GM12874 (cell line): Measurements from ENCODE around the gene NR1D2.

Experiments
- TF ChIP-seq, protein P1 (sequence below): IDR thresholded peaks from 2 replicates; pipeline ENCODE4 v1.5.1; 2011; ENCODE audit warnings: low read depth, mild to moderate bottlenecking, control low read depth, low read length, moderate library complexity; ENCODE audit not compliant: insufficient read depth

Gene NR1D2

DNA sequence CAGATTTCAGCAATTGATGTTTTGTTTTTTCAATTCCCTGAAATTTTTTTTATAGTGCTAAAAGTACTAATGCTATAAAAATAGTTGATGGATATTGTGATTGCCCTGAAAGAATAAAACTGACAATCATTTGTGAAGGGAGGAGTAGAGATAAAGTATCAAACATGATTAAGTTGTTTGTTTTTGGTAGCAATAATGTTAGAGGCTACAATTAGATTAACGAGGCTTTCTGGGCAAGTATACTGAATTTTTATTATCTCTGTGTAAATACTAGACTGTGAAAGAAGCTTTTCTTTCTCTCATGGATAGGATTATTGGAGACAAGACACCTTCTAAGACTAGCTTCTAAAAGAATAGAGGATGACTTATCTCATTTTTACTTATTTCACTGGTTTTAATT, 15.6 kb downstream of the NR1D2 start:
- TF ChIP-seq, protein P1, sequence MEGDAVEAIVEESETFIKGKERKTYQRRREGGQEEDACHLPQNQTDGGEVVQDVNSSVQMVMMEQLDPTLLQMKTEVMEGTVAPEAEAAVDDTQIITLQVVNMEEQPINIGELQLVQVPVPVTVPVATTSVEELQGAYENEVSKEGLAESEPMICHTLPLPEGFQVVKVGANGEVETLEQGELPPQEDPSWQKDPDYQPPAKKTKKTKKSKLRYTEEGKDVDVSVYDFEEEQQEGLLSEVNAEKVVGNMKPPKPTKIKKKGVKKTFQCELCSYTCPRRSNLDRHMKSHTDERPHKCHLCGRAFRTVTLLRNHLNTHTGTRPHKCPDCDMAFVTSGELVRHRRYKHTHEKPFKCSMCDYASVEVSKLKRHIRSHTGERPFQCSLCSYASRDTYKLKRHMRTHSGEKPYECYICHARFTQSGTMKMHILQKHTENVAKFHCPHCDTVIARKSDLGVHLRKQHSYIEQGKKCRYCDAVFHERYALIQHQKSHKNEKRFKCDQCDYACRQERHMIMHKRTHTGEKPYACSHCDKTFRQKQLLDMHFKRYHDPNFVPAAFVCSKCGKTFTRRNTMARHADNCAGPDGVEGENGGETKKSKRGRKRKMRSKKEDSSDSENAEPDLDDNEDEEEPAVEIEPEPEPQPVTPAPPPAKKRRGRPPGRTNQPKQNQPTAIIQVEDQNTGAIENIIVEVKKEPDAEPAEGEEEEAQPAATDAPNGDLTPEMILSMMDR: no peak

GRCh38 chr3:23961066-23961465, 16.0 kb downstream of the NR1D2 start:
- TF ChIP-seq, protein P1: no peak

DNA sequence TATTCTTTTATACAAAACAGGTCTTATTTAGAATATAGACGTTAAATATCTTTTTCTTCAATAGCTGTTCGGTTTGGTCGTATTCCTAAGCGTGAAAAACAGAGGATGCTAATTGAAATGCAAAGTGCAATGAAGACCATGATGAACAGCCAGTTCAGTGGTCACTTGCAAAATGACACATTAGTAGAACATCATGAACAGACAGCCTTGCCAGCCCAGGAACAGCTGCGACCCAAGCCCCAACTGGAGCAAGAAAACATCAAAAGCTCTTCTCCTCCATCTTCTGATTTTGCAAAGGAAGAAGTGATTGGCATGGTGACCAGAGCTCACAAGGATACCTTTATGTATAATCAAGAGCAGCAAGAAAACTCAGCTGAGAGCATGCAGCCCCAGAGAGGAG, 16.8 kb downstream of the NR1D2 start:
- TF ChIP-seq, protein P1: no peak

- TF ChIP-seq, protein P1: no peak
Measured at GRCh38 chr3:23964537-23965235, 19.6 kb downstream of the NR1D2 start.

DNA sequence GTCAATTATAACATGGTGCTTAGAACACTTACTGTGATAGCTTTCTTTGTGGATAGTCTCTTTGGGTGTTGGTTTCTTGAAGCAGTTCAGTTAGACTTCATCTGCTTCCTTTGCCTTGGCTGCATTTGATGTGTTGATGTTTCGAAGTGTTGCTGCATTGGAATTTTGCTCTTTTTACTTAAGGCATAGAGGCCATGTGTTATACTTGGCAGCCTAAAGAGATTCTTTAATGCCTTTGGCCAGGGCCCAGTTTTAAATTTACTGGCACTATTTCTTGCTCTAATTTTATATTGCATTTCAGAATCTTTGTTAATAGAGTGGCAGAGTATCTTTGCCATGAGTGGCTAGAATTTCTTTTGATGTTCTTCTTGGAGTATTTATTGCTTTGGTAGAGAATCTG, 21.2 kb downstream of the NR1D2 start:
- TF ChIP-seq, protein P1: no peak

GRCh38 chr3:23968463-23969184, 23.5 kb downstream of the NR1D2 start:
- TF ChIP-seq, protein P1: no peak

- TF ChIP-seq, protein P1: no peak
Measured at GRCh38 chr3:23969393-23969792, 24.3 kb downstream of the NR1D2 start.
